IPS-11a (cell line): ENCODE data around the gene CCSER1.
"Not testable (repeated sequence)": the region's sequence is repeated elsewhere in the genome, so short reads cannot be mapped to it uniquely, and the experiment has no call there.

Experiments used
- H3K4me3 ChIP-seq: one replicate; pipeline ENCODE4 v1.5.1; 2013; ENCODE audit warnings: low read depth, low read length, control low read depth

Gene CCSER1

DNA sequence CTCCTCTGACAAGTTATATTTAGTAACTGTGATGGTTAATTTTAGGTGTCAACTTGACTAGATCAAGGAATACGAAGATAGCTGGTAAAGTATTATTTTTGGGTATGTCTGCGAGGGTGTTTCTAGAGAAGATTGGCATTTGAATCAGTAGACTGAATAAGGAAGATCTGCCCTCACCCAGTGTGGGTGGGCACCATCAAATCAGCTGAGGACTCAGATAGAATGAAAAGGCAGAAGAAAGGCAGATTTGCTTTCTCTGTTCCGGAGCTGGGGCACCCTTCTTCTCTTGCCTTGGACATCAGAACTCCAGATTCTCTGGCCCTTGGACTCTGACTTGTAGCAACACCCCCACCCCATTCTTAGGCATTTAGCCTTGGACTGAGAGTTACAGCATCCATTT, 981.6 kb downstream of the CCSER1 start:
- no peak overlapping the region for H3K4me3 ChIP-seq

DNA sequence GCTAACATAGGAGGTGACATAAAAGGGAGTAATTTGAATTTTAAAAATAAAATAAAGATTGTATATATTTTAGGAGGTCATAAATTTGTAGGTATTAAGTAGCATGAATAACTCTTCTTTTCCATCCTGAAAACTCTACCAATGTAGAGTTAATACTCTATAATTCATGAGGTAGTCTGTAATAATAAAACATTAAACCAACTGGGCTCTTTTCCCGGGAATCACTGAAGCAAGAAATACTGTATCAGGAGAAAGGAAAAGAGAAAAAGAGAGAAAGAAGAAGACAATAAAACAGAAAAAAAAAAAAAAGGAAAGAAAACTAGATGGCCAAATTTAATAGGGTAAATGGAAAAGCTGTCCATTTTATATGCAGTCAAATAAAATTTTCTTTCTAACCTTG, 984.4 kb downstream of the CCSER1 start:
- H3K4me3 ChIP-seq: no peak overlapping the region

DNA sequence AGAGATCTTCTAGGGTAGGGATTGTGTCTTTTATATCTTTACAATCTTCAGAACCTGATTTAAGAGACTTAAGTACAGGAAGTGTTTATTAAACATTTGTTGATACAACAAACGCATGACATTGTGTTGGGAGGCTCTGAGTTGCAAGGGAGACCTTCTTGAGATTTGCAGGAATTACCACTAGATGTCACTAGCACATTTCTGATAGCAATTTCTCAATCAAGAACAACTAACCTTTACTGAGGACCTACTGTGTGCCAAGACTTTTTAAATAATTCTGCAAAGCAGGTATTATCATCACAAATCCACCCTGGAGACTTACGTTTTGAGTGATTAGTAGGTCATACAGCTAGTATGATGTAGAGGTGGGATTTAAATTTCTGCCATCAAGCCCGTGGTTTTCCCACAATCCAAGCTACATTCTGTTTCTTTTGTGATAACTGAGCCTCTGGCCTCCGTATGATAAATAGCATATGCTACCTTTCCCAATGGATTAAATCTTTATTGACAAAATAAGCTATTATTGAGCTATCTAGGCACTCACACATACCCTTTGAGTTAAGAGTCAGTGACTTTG, 986.0 kb downstream of the CCSER1 start:
- no peak overlapping the region for H3K4me3 ChIP-seq

DNA sequence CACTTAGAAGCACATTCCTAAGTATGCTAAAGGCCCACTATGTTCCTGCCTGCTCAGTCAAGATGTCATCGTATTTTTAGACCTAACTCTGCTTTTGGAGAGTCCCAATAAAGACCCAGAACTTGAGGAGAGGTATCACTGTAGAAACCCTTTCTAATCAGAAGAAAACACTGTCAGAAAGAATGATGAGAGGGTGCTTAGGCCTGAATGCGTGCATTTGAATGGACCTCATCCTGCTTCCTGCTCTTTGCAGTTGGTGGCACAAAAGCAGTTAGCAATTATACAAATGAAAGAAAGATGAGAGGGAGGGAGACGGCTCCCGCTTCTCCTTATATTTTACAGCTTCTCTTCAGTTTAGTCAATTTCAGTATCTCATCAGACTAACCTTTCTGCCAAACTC, 987.2 kb downstream of the CCSER1 start:
- no peak overlapping the region for H3K4me3 ChIP-seq

DNA sequence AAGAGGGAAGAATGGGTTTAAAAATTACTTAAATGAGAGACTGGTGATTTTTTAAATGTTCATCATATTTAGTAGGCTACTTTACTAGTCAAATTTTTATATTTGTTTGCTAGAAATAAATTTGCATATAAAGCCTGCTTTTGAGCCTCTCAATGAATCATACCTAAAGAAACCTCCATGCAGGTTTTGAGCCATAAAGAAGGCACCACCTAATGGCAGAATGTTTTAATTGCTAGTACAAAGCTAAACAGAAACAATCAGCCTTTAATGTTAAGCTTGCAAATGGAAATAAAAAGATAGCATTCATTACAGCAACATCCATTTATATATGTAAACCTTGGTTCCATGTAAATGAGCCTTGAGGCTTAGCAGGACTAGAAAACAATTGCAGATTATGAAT, 989.7 kb downstream of the CCSER1 start:
- no peak overlapping the region for H3K4me3 ChIP-seq

DNA sequence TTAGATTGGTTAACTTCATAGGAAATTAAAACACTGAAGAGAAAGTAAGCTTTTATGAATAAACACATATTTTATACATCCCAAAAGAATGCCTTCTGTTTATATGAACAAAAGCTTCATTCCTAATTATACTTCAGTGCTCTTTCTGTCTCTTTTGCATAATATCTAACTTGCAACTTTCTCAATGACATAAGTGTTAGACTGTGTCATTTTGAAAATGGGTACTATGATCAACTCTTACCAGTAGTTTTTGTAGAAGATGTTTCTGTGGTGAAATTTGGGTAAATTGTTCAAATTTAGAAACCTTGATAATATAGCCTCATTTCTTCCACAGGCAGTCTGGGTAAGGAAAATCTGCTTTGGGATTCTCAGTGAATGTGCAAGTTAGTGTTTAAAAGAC, 991.4 kb downstream of the CCSER1 start:
- no peak overlapping the region for H3K4me3 ChIP-seq

DNA sequence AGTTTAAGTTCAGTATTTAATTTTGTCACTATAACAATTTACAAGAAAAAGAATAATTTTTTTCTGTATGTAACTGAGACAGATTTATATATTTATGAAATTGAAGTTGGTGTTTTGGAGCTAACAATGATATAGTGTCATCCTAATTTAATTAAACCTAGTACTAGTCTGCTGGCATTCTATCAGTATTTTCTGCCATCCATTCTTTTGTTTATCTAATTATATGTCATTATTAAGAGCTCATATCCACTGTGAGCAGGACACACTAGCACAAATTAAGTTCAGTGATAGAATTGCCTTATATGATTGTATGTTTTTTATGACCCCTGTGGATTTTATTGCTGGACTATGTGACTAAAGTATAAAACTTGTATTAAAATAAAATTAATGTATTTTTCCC, 996.5 kb downstream of the CCSER1 start:
- no peak overlapping the region for H3K4me3 ChIP-seq

DNA sequence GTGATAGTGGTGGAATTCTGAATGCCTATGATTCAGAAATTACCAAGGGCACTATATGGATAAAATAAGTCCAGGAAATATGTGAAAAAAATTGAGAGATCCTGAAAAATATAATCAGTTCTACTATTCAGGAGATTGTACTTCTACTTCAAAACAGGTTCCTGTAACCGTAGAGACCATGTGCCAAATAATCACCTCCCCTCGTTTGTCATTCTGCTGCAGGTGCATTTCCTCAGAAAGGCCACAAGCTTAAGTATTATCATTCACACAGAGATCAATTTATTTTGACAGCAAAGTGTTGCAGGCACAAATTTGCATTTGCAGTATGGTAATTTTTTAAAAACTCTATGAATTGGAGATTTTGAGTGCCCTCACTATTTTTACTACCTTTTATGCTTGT, 1000.0 kb downstream of the CCSER1 start:
- H3K4me3 ChIP-seq: no peak overlapping the region

DNA sequence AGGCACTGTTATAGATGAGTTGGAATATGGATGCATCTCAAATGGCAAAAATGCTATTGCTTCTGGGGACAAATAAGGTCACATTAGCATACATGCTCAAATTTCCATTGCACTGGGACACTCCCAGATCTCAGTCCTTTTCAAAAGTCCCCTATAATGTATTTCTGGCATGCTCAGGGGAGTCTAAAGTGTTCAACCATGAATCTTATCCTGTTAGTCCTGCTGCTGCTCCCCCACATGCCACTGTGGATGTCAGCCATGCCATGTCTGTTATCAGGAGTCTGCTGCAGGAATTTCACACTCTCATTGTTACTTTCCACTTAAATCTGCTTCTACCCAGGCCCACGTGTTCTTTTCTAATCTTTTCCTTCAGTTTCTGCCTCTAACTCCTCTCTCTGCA, 1000.6 kb downstream of the CCSER1 start:
- no peak overlapping the region for H3K4me3 ChIP-seq

DNA sequence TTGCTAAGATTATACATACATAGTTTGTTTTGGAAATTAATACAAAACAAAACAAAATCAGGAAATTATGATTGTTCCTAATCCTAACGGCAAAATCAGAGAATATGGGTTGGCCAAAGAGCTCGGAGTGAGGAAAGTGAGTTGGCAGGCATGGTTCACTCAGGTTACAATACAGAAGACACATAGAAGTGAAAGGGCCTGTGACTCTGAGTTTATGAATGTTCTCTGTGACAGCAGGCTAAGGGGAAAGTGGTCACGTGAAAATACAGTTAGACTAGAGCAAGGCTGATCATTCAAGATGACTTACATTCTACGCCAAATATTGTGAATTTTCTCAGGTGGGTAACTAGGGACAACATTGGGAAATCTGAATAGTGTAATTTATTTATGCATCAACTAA, 1001.3 kb downstream of the CCSER1 start:
- H3K4me3 ChIP-seq: no peak overlapping the region

DNA sequence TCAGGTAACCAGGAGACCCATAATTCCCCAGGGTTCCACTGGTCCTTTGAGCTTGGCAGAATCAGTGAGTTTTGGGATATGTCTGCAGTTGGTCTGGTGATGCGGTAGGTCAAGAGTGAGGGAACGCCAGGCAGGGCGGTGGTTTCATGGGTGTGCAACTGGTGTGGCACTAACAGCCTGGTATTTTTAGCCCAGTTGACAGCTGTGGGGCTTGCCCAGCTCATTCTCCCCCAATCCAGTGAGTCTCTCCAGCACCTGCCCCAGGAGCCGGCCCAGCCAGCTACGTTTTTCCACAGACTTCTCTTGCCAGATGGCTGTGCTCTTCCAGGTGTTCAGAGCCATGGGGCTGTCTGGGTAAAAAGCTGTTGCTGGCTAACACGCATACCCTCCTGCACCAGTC, 1019.9 kb downstream of the CCSER1 start:
- no peak overlapping the region for H3K4me3 ChIP-seq

DNA sequence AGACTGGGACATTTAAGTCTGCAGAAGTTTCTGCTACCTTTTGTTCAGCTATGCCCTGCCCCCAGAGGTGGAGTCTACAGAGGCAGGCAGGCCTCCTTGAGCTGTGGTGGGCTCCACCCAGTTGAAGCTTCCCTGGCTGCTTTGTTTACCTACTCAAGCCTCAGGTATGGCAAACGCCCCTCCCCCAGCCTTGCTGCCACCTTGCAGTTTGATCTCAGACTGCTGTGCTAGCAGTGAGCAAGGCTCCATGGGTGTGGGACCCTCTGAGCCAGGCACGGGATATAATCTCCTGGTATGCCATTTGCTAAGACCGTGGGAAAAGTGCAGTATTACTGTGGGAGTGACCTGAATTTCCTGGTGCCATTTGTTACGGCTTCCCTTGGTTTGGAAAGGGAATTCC, 1026.8 kb downstream of the CCSER1 start:
- not testable (repeated sequence) for H3K4me3 ChIP-seq

DNA sequence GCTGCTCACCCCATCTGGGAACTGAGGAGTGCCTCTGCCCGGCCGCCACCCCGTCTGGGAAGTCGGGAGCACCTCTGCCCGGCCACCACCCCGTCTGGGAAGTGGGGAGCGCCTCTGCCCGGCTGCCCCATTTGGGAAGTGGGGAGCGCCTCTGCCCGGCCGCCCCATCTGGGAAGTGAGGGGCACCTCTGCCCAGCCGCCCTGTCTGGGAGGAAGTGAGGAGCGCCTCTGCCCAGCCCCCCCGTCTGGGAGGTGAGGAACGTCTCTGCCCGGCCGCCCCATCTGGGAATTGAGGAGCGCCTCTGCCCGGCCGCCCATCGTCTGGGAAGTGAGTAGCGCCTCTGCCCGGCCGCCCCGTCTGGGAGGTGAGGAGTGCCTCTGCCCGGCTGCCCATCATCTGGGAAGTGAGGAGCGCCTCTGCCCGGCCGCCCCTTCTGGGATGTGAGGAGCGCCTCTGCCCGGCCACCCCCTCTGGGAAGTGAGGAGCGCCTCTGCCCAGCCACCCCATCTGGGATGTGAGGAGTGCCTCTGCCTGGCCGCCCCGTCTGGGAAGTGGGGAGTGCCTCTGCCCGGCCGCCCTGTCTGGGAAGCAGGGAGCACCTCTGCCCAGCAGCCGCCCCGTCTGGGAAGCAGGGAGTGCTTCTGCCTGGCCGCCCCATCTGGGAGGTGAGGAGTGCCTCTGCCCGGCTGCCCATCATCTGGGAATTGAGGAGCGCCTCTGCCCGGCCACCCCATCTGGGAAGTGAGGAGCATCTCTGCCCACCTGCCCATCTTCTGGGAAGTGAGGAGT, 1040.9 kb downstream of the CCSER1 start:
- not testable (repeated sequence) for H3K4me3 ChIP-seq

DNA sequence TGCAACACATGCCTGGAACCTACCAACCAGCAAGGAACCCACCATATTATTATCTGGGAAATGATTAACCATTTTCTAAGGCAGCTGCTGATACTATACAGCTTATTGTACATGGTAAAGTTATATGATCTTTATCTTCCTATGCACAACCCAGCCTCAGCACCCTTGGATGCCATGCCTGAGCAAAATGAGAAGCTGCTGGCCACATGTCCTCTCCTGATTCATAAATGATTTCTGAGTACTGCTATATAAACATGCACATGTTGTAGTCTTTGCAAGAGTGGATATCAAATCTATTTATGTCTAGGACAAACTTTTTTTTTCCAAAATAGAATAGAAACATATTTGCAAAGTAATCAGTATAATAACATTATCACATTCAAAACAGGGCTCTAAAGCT, 1043.6 kb downstream of the CCSER1 start:
- no peak overlapping the region for H3K4me3 ChIP-seq

DNA sequence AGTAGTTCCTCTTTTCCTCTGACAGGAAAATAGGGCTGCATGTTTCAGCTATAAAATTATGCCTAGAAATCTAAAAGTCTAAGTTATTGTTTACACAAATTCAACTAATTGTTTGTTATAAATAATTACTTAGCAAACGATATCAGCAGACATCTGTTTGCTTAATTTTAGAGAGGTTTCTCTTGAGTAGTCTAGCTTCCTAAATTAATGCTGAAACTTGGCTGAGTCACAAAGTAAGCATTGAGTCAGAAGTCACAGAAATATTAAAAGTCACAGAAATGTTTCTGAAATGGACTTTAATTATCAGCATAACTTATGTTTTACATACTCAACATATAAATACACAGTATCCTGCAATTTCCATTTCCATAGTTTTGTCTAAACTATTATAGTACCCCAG, 1044.0 kb downstream of the CCSER1 start:
- no peak overlapping the region for H3K4me3 ChIP-seq

DNA sequence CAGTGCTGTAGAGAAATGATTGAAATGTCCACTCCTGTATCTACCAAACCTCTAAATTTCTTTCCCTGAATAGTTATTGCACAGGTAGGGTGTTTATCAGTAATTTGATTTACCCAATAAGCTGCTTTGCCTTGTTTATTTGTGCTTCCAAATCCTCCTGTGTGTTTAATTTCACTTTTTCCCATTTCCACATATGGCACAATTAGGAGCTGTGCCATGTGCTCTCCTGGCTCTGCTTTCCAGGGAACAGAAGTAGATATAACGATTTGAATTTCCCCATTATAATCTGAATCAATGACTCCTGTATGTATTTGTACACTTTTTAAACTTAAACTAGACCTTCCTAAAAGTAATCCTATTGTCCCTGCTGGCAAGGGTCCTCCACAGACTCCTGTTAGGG, 1057.9 kb downstream of the CCSER1 start:
- not testable (repeated sequence) for H3K4me3 ChIP-seq

DNA sequence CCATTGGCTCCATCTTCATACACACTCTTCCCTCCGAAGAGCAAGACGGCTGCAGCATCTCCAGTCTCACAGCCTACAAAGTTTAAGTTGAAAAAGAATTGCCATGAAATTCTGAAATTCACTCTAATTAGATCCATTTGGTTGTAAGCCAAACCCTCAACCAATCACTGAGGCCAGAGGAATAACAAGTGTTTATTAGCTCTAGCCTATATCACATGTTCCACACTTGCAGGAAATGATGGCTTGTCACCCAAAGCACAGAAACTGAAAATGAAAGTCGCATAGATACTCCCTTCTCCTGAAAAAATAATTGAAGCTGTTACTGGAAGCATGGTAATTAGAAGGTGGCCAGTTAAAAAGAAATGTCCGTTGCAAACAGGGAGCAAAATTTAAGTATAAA, 1071.8 kb downstream of the CCSER1 start:
- no peak overlapping the region for H3K4me3 ChIP-seq

DNA sequence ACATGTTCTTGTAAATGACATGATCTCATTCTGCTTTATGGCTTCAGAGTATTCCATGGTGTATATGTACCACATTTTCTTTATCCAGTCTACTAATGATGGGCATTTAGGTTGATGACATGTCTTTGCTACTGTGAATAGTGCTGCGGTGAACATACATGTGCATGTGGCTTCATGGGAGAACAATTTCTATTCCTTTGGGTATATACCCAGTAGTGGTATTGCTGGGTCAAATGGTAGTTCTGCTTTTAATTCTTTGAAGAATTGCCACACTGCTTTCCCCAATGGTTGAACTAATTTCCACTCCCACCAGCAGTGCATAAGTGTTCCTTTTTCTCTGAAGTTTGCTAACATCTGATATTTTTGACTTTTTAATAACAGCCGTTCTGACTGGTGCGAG, 1080.3 kb downstream of the CCSER1 start:
- H3K4me3 ChIP-seq: no peak overlapping the region

DNA sequence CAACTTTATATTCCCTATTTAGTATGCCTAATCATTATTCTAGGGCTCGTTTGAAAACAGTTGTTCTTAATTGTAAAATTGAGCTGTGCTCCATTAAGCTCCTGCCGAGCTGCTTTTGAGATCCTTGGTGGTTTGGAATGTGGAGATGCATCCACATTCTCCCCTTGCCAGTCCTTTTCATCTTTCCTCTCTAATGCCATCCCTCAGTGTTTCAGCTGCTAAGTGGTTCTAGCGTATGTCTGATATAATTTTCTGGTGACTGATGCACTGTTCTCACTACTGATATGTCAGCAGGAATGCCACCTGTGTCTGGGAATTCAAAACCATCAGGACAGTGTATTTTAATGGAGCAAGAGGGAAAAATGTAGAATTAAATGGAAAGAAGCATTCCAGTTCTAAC, 1085.0 kb downstream of the CCSER1 start:
- H3K4me3 ChIP-seq: no peak overlapping the region

DNA sequence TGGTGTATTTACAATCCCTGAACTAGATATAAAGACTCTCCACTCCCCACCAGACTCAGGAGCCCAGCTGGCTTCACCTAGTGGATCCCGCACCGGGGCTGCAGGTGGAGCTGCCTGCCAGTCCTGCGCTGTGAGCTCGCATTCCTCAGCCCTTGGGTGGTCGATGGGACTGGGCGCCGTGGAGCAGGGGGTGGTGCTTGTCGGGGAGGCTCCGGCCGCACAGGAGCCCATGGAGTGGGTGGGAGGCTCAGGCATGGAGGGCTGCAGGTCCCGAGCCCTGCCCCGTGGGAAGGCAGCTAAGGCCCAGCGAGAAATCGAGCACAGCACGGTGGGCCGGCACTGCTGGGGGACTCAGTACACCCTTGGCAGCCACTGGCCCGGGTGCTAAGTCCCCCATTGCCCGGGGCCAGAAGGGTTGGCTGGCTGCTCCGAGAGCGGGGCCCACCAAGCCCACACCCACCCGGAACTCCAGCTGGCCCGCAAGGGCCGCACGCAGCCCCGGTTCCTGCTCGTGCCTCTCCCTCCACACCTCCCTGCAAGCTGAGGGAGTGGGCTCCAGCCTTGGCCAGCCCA, 1090.7 kb downstream of the CCSER1 start:
- H3K4me3 ChIP-seq: not testable (repeated sequence)

DNA sequence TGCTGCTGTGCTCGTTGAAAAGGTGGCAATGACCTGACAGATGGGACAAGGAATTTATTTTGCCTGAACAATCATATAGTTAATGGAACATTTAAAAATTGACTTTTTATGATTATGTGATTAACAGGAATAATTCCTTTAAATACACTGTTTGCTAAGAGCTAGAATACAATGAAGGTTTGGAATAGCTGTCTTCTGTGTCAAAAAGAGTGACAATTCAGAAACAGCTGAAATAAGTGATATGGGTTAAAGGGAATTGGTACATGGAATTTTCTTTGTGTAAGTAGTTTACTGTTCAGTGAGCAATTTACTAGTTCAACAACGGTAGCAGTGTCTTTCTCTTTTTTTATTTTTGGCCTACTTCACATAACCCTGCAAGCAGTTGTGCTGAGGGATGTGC, 1093.1 kb downstream of the CCSER1 start:
- H3K4me3 ChIP-seq: no peak overlapping the region

DNA sequence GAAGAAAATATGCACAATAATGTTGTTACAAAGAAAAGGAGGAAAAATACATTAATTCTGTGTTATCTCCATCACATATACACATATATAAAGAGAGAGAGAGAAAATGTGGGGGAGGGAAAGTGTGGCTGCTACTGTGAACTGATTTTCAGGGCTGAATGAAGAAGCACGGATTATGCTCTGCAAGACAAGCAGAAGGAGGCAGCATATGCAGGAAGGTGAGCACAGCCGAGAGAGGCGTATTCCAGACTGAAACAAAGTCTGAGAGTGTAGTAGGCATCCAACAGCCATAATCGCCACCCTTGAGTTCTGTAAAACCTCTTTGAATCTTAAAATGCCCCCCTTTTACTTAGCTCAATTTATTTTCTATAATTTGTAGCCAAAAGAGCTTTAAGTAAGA, 1094.8 kb downstream of the CCSER1 start:
- H3K4me3 ChIP-seq: no peak overlapping the region

DNA sequence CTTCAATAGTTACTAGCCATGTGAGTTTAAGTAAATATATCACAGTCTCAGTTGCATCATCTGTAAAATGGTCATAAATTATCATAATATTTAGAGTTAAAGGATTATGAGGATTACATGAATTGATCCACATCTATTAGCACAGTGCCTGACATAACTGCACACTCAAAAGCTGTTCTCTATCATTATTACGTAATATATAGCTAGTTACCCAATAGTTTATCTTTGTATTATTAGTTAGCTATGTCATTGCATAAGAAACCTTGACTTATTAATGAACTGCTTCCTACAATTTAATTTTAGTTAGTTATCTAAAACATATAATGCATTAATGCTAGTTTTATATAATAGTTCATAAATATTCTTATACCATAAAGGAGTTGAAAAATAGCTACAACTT, 1099.7 kb downstream of the CCSER1 start:
- H3K4me3 ChIP-seq: no peak overlapping the region
